Mononuclear cell (primary cell): ENCODE results near the gene TMC1. TPM values are rescaled to one million over a fixed set of nuclear protein-coding genes. Genes with fewer than 3 reads are reported as not detected.

Source experiments
- H3K27me3 ChIP-seq: 2 replicates; pipeline ENCODE4 v1.6.0; 2011; ENCODE audit warnings: low read length, control low read depth; ENCODE audit not compliant: insufficient read depth
- H3K4me1 ChIP-seq: 2 replicates; pipeline ENCODE4 v1.5.1; 2011; ENCODE audit warnings: mild to moderate bottlenecking, low read length, control low read depth; ENCODE audit not compliant: insufficient read depth
- H3K4me3 ChIP-seq: 2 replicates; pipeline ENCODE4 v1.5.1; 2011; ENCODE audit warnings: mild to moderate bottlenecking, low read length, moderate library complexity
- H3K9me3 ChIP-seq: 2 replicates; pipeline ENCODE4 v1.5.1; 2011; ENCODE audit warnings: low read depth, mild to moderate bottlenecking, control low read depth, low read length
- total RNA-seq: library from RNA; depleted of rRNA; stranded (reverse); fragments of >200 nt; gene quantifications from one replicate; pipeline ENCODE4 v1.2.3, GENCODE V29; 2012

TMC1 gene
- total RNA-seq, 1 donor = 0.52 TPM

GRCh38 chr9:72863456-72864094 is 342.2 kb downstream of the TMC1 start:
- Histone ChIP-seq H3K4me3 (no peak overlapping the region), H3K9me3 (no peaks in the 10 kb centered on the region), H3K27me3 (no peaks in the 10 kb centered on the region), H3K4me1 (no peaks in the 10 kb centered on the region)

DNA sequence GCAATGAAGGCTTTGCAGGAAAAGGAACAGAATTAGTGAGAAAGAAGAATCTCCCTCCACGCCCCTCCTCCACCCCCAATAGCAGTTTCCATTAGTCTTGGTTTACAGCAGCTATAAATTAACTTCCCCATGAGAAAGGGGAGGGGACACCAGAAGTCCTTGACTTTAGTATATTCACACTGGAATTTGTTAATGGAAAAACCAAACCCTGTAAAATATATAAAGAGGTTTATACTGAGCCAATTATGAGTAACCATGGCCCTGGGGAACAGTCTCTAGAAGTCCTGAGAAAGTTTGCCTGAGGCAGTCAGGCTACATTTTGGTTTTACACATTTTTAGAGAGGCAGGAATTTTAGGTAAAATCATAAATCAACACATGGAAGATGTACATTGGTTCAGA is 342.9 kb downstream of the TMC1 start:
- no peaks in the 10 kb centered on the region for H3K27me3 ChIP-seq
- no peak overlapping the region for H3K4me3 ChIP-seq
- no peaks in the 10 kb centered on the region for H3K9me3 ChIP-seq
- H3K4me1 ChIP-seq = no peaks in the 10 kb centered on the region

DNA sequence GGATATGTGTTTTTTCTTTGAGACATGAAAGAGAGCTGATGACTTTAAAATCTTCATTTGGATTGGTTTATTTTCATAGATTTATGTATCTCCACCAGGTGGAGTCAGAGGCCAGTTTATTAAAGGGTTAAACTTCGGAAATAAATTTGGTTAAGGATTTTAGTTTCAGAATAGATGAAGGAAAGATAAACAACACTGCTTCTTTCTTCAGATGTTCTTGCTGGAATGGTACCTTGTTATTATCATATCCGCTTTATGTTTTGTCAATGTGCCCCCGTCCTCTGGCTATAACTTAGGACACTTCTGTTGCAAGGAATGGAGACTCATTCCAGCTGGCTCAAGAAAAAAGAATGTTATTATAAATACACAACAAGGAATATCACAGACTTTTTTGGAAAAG is 350.3 kb downstream of the TMC1 start:
- H3K27me3 ChIP-seq = no peaks in the 10 kb centered on the region
- H3K4me3 ChIP-seq = no peak overlapping the region
- no peaks in the 10 kb centered on the region for H3K9me3 ChIP-seq
- no peaks in the 10 kb centered on the region for H3K4me1 ChIP-seq

DNA sequence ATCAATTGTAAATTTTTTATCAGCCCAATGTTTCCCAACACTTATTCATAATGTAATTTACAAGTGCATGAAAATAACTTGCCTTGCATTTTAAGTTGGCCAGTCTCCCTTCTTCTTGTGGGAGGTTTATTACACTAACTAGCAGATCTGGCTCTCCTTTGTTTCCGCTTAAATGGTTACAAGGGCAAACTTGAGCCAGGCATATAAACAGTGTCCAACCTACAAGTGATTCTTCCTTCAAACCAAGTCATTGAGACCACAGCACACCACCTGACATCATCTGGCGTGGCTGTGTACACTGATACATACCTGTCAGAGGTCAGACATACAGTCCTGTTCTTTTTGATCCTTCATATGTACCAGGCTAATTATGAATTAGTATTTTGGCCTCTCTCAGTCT is 351.3 kb downstream of the TMC1 start:
- no peaks in the 10 kb centered on the region for H3K9me3 ChIP-seq
- H3K27me3 ChIP-seq = no peaks in the 10 kb centered on the region
- no peaks in the 10 kb centered on the region for H3K4me1 ChIP-seq
- no peak overlapping the region for H3K4me3 ChIP-seq

DNA sequence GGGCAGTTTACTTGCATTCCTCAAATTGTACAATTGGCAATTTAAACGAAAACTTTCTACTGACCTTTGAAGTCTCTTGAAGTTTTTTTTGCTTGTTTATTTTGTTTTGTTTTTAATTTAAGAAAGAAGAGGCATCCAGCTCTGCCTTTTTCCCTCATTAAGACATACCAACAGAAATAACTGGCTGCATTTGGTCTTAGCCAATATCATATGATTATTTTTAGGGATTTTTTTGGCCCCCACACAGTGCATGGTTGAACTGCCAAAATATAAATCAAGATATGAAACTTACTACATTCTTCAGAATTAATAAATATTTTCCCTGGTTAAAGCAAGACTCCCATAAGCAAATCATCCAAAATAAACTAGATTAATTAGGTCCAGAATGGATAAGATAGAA is 352.0 kb downstream of the TMC1 start:
- H3K4me3 ChIP-seq = no peak overlapping the region
- no peaks in the 10 kb centered on the region for H3K4me1 ChIP-seq
- no peaks in the 10 kb centered on the region for H3K27me3 ChIP-seq
- H3K9me3 ChIP-seq = no peaks in the 10 kb centered on the region

GRCh38 chr9:72874344-72874743 is 352.9 kb downstream of the TMC1 start:
- H3K27me3 ChIP-seq = no peaks in the 10 kb centered on the region
- H3K4me1 ChIP-seq = no peaks in the 10 kb centered on the region
- no peaks in the 10 kb centered on the region for H3K9me3 ChIP-seq
- no peak overlapping the region for H3K4me3 ChIP-seq

DNA sequence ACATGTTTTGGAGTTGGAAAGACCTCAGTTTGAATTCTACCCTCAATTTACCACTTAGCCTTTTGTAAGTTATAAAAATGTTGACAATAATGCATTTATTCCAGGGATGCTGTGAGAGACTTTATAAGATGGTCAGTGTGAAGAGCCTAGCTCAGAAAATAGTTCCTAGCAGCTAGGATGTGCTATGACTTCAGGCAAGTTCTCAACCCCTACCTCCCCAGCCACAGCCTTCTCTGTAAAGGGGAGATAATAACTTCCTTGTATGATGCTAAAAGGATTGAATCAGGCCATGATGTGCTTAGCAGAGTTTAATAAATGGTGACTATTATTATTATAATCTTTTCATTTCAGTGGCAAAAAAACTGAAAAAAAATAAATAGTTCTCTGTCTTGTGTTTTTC is 353.8 kb downstream of the TMC1 start:
- no peaks in the 10 kb centered on the region for H3K4me1 ChIP-seq
- no peaks in the 10 kb centered on the region for H3K27me3 ChIP-seq
- no peak overlapping the region for H3K4me3 ChIP-seq
- H3K9me3 ChIP-seq = no peaks in the 10 kb centered on the region

DNA sequence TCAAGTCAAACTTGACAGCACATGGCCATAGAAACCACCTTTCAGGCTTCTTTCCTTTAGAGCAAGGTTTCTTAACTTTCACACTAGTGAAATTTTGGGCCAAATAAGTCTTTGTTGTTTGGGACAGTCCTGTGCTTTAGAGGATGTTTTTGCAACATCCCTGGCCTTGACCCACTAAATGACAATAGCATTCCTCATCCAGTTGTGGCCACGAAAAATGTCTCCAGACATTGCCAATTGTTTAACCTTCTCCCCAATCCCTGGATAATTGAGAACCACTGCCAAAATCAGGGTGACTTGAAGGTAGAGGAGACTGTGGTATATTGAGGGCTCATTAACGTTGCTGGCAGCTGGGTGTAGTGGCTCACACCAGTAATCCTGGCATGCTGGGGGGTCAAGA is 359.4 kb downstream of the TMC1 start:
- no peaks in the 10 kb centered on the region for H3K27me3 ChIP-seq

GRCh38 chr9:72882117-72882775 is 360.8 kb downstream of the TMC1 start:
- H3K4me3 ChIP-seq = no peak overlapping the region
- no peaks in the 10 kb centered on the region for H3K4me1 ChIP-seq
- H3K9me3 ChIP-seq = no peaks in the 10 kb centered on the region
- no peaks in the 10 kb centered on the region for H3K27me3 ChIP-seq

More for the DNA sequence above, 359.4 kb downstream of the TMC1 start:
- Histone ChIP-seq H3K4me1 (no peaks in the 10 kb centered on the region), H3K9me3 (no peaks in the 10 kb centered on the region), H3K4me3 (no peak overlapping the region)

DNA sequence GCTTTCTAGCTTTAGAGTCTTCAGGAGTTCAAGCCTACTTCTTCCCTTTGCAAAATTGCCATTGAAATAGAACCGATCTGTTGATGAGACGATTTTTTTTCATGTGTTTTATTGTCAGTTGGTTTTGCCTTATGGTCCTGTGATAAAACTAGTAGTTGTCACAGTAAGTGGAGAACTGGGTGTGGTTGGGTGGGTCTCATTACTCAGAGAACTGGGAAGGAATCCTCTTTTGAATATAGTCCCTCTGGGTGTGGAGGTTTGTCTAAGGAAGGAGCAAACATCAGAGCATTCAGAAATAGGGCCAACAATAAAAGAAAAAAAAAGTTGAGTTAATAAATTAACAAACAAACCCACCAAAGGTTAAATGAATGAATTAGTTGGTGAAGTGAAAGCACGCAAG is 362.5 kb downstream of the TMC1 start:
- H3K27me3 ChIP-seq = no peaks in the 10 kb centered on the region
- no peak overlapping the region for H3K4me3 ChIP-seq
- no peaks in the 10 kb centered on the region for H3K9me3 ChIP-seq
- no peaks in the 10 kb centered on the region for H3K4me1 ChIP-seq

DNA sequence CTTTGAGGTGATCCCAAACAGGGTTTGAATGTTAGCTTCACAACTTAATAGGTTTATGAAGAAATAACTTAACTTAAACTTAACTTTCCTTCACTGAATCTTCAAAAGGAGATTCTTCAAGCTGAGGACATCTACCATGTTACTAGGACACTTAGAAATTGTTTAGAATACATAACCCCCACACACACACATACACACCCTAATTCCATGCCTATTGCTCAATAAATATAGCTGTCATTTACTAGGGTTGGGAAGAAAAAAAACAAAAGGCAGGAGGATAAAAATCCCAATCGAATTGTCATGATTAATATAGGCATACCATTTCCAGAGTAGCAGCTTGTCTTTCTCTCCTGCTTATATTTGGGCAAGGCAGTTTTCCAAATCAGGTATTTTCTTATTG is 363.1 kb downstream of the TMC1 start:
- Histone ChIP-seq H3K9me3 (no peaks in the 10 kb centered on the region), H3K4me3 (no peak overlapping the region), H3K27me3 (no peaks in the 10 kb centered on the region)

More for the DNA sequence above, 363.1 kb downstream of the TMC1 start:
- no peaks in the 10 kb centered on the region for H3K4me1 ChIP-seq

Other genes with a start within 250 kb of the TMC1 start
- 403 TPM for gene ZFAND5, start 156.4 kb upstream of the TMC1 start, total RNA-seq